H1 (cell line): ENCODE measurements around the gene SPATA32. TPM values are rescaled to one million over a fixed set of nuclear protein-coding genes. Genes with fewer than 3 reads are reported as not detected.

Experiments used
- CBX5 ChIP-seq: fragments of 300-800, 300-1000 bp; sonication (generic); IDR thresholded peaks from 2 replicates; pipeline ENCODE4 v1.7.1; 2016; ENCODE audit warnings: antibody characterized with exemption, low read length, low read depth
- CTBP2 ChIP-seq: IDR thresholded peaks from 2 replicates; pipeline ENCODE4 v1.7.0; 2011; ENCODE audit warnings: borderline replicate concordance, mild to moderate bottlenecking, moderate library complexity, mixed read lengths, low read length; ENCODE audit not compliant: insufficient read depth, insufficient read length
- GTF2F1 ChIP-seq: IDR thresholded peaks from 2 replicates; pipeline ENCODE4 v1.6.1; 2012; ENCODE audit warnings: low read depth, low read length, improper control_type of control experiment, borderline replicate concordance
- MAFK ChIP-seq: IDR thresholded peaks from 2 replicates; pipeline ENCODE4 v1.6.1; 2012; ENCODE audit warnings: low read depth, mild to moderate bottlenecking, improper control_type of control experiment, low read length
- SIN3A ChIP-seq, 2 experiments: IDR thresholded peaks in 1 of 2; conservative IDR thresholded peaks in 1 of 2; 2 replicates each; pipeline ENCODE4 v1.6.1; 2011 to 2012; ENCODE audit warnings: low read length in 2 of 2, improper control_type of control experiment in 1 of 2, low read depth in 1 of 2, mild to moderate bottlenecking in 1 of 2
- SIRT6 ChIP-seq: IDR thresholded peaks from one replicate; pipeline ENCODE4 v1.7.1; 2012; ENCODE audit warnings: low read length, inconsistent platforms
- SP4 ChIP-seq: IDR thresholded peaks from 2 replicates; pipeline ENCODE4 v1.6.1; 2012; ENCODE audit warnings: low read length, inconsistent platforms
- USF2 ChIP-seq: IDR thresholded peaks from 2 replicates; pipeline ENCODE4 v1.6.1; 2011; ENCODE audit warnings: low read length, improper control_type of control experiment
- polyA plus RNA-seq, 7 experiments: library from polyadenylated mRNA; depleted of rRNA in 3 of 7; stranded (reverse) in 5 of 7; unstranded in 2 of 7; fragments of >200 nt in 5 of 7; fragments of 200-250 nt in 2 of 7; gene quantifications; 1 replicate in 5 of 7; 2 replicates in 1 of 7; 4 replicates in 1 of 7; pipeline versions ENCODE4 v1.2.1 to v1.2.3, GENCODE V29; 2011 to 2013; ENCODE audit warnings: missing spikeins in 2 of 7, mixed read lengths in 2 of 7
- total RNA-seq: library from RNA; stranded (reverse); fragmentation: NEBNext Ultra II Directional; extraction: Animal tissue kit (Norgen Biotek cat#: 25700); gene quantifications from 2 replicates; pipeline ENCODE4 v1.2.1, GENCODE V29; 2021
- TF ChIP-seq, protein P1 (sequence below), 3 experiments: IDR thresholded peaks; 1 replicate in 2 of 3; 2 replicates in 1 of 3; pipeline versions ENCODE4 v1.5.1 to v1.6.1; 2011; ENCODE audit warnings: low read length in 3 of 3, mild to moderate bottlenecking in 3 of 3, inconsistent platforms in 2 of 3, low read depth in 1 of 3, moderate library complexity in 1 of 3; ENCODE audit not compliant: insufficient read depth in 1 of 3; ENCODE audit errors: control extremely low read depth in 1 of 3

SPATA32 gene
- total and polyA plus RNA-seq, 2 of the 8 experiments (the other 6 are each of a cell fraction or from before 2014, with no cell fraction given): 0.24 TPM; not detected in 1

DNA sequence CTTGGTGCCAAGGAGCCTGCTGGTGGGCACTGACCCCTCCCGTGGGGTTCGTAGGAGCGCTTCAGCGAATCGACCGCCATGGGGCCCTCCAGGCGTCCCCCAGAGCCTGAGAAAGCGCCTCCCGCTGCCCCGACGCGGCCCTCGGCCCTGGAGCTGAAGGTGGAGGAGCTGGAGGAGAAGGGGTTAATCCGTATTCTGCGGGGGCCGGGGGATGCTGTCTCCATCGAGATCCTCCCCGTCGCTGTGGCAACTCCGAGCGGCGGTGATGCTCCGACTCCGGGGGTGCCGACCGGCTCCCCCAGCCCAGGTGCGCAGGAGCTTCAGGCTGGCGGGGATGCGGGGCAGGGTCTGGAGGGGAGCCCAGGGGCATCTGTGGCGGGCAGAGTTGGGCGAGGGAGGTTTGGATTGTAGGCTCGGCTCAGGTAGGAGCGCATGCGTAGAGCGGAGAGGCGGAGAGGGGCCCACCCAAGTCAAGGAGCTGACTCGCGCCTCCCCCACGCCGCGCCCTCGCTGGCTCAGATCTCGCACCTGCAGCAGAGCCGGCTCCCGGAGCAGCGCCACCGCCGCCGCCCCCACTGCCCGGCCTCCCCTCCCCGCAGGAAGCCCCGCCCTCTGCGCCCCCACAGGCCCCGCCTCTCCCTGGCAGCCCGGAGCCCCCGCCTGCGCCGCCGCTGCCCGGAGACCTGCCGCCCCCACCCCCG lies 20.4 kb downstream of the SPATA32 start (continued):
- TF ChIP-seq, protein P1, sequence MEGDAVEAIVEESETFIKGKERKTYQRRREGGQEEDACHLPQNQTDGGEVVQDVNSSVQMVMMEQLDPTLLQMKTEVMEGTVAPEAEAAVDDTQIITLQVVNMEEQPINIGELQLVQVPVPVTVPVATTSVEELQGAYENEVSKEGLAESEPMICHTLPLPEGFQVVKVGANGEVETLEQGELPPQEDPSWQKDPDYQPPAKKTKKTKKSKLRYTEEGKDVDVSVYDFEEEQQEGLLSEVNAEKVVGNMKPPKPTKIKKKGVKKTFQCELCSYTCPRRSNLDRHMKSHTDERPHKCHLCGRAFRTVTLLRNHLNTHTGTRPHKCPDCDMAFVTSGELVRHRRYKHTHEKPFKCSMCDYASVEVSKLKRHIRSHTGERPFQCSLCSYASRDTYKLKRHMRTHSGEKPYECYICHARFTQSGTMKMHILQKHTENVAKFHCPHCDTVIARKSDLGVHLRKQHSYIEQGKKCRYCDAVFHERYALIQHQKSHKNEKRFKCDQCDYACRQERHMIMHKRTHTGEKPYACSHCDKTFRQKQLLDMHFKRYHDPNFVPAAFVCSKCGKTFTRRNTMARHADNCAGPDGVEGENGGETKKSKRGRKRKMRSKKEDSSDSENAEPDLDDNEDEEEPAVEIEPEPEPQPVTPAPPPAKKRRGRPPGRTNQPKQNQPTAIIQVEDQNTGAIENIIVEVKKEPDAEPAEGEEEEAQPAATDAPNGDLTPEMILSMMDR (IDR thresholded peaks at IDR 0.05; ENCODE audit: control extremely low read depth in 1 of 3, insufficient read depth in 1 of 3, low read depth in 1 of 3, low read length in 3 of 3): no peak
- TF ChIP-seq SP4 (no peak), CTBP2 (no peak), MAFK (no peak), USF2 (no peak), SIRT6 (no peak), GTF2F1 (no peak), CBX5 (no peak), SIN3A (conservative IDR thresholded peaks at IDR 0.05 in 1 of 2, IDR thresholded peaks at IDR 0.05 in 1 of 2; ENCODE audit: low read depth in 1 of 2, low read length in 2 of 2) (0 out of 4 replicates have a peak, but pooled peaks have one; percentile 37 to 75)
